ENCODE measurements around the gene DPP8.

- TF ChIP-seq, protein P1, sequence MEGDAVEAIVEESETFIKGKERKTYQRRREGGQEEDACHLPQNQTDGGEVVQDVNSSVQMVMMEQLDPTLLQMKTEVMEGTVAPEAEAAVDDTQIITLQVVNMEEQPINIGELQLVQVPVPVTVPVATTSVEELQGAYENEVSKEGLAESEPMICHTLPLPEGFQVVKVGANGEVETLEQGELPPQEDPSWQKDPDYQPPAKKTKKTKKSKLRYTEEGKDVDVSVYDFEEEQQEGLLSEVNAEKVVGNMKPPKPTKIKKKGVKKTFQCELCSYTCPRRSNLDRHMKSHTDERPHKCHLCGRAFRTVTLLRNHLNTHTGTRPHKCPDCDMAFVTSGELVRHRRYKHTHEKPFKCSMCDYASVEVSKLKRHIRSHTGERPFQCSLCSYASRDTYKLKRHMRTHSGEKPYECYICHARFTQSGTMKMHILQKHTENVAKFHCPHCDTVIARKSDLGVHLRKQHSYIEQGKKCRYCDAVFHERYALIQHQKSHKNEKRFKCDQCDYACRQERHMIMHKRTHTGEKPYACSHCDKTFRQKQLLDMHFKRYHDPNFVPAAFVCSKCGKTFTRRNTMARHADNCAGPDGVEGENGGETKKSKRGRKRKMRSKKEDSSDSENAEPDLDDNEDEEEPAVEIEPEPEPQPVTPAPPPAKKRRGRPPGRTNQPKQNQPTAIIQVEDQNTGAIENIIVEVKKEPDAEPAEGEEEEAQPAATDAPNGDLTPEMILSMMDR (conservative IDR thresholded peaks at IDR 0.05; ENCODE audit: low read depth, low read length) = no peak
- no peak for TF ChIP-seq EZH2 (IDR thresholded peaks at IDR 0.05; ENCODE audit: borderline replicate concordance, low read depth, low read length, poor library complexity, severe bottlenecking)
Observed at GRCh38 chr15:65431731-65432130, 85.8 kb downstream of the DPP8 start.
